Mesodermal cell (in vitro differentiated cells): ENCODE data around the gene TES.
"Not testable (repeated sequence)": the region's sequence is repeated elsewhere in the genome, so short reads cannot be mapped to it uniquely, and the experiment has no call there.

Source experiments
- H3K27ac ChIP-seq: 2 replicates; pipeline ENCODE4 v1.7.0; 2013; ENCODE audit warnings: mild to moderate bottlenecking, low read depth, low read length, moderate library complexity; ENCODE audit not compliant: severe bottlenecking
- H3K36me3 ChIP-seq: 2 replicates; pipeline ENCODE4 v1.7.1; 2013; ENCODE audit warnings: mild to moderate bottlenecking, low read length, moderate library complexity; ENCODE audit not compliant: control insufficient read depth, insufficient read depth
- H3K4me1 ChIP-seq: one replicate; pipeline ENCODE4 v1.7.1; 2013; ENCODE audit warnings: mild to moderate bottlenecking, low read length; ENCODE audit not compliant: insufficient read depth, control insufficient read depth, poor library complexity, severe bottlenecking
- H3K4me3 ChIP-seq: 2 replicates; pipeline ENCODE4 v1.7.0; 2013; ENCODE audit warnings: low read length, control low read depth, mild to moderate bottlenecking; ENCODE audit not compliant: insufficient read depth, poor library complexity, severe bottlenecking; ENCODE audit errors: extremely low read depth
- H3K9me3 ChIP-seq: 2 replicates; pipeline ENCODE4 v1.7.1; 2013; ENCODE audit warnings: mild to moderate bottlenecking, low read length, moderate library complexity; ENCODE audit not compliant: control insufficient read depth
- WGBS, 2 experiments: methylation state at CpG; one replicate each; pipeline ENCODE4 v1.1.5; 2013; ENCODE audit warnings: missing lambda C conversion rate in 2 of 2; ENCODE audit not compliant: insufficient coverage in 2 of 2; 5-methylcytosine and 5-hydroxymethylcytosine counted together

Gene TES

GRCh38 chr7:116172353-116172752, 38.0 kb upstream of the TES start:
- Histone ChIP-seq H3K4me3 (no peak overlapping the region), H3K4me1 (peaks cover 7% of the 10 kb centered on the region), H3K27ac (no peak overlapping the region), H3K36me3 (no peaks in the 10 kb centered on the region), H3K9me3 (peaks cover 6% of the 10 kb centered on the region)

DNA sequence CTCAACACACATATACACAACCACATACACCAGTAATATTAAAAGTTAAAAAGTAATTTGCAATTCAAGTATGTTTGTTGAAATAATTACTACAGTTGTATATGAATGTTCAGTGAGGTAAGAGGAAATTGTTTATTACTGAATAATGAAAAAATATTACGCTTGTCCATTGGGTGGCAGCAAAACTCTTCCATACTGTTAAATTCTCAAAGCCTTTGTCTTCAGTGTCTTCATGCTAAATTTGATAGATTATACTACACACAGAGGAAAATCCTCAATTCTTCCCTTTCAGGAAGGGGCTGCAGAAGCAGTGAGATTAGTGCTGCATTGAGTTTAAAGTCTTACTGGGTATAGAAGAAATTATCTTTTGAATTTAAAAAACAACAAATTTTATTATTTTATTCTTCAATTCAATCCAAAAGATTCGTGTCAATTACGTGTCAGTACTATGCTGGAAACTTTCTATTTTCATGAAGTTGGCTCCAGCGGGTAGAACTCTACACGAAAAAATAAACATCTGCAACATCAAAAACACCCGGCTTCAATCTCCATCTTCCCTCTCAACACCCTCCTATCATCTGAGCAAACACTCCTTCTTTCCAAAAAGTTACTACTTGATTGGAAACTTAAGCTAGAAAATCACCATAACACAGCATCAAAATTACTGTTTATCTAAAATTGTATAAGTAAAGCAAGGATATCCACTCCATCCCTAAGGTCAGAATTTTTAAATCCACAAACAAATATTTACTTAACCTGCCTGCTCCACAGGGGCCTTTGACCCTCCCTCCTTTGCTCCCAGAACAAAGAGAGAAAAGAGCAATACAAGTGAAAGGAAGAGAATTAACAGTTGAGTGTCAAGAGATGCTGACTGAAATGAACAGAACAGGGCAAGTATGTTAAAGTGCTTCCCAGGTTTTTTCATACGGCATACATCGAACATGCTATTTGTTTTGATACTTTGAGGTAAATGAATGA, 37.0 kb upstream of the TES start:
- H3K4me1 ChIP-seq: peaks cover 7% of the 10 kb centered on the region
- peaks cover 6% of the 10 kb centered on the region for H3K9me3 ChIP-seq
- H3K4me3 ChIP-seq: no peak overlapping the region
- no peak overlapping the region for H3K27ac ChIP-seq
- WGBS, 2 experiments: 63 to 70% methylated on average over 6 to 7 of the region's 8 CpGs
- H3K36me3 ChIP-seq: no peaks in the 10 kb centered on the region

DNA sequence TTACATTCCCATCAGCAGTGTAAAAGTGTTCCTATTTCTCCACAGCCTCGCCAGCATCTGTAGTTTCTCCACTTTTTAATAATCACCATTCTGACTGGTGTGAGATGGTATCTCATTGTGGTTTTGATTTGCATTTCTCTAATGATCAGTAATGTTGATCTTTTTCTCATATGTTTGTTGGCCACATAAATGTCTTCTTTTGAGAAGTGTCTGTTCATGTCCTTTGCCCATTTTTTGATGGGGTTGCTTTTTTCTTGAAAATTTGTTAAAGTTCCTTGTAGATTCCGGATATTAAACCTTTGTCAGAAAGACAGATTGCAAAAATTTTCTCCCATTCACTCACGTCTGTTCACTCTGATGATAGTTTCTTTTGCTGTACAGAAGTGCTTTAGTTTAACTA, 35.2 kb upstream of the TES start:
- no CpG with 5 or more reads among the region's 3 CpGs for WGBS, 2 experiments
- not testable (repeated sequence) for H3K9me3 ChIP-seq, H3K4me3 ChIP-seq, H3K27ac ChIP-seq, H3K36me3 ChIP-seq, H3K4me1 ChIP-seq

GRCh38 chr7:116176226-116176625, 34.1 kb upstream of the TES start:
- Histone ChIP-seq H3K4me3 (no peak overlapping the region), H3K36me3 (no peaks in the 10 kb centered on the region), H3K9me3 (peaks cover 6% of the 10 kb centered on the region), H3K4me1 (no peaks in the 10 kb centered on the region), H3K27ac (no peak overlapping the region)
- WGBS, 2 experiments: 83 to 100% methylated on average over 2 of the region's 2 CpGs

- WGBS, 2 experiments: 33 to 43% methylated on average over 1 to 2 of the region's 3 CpGs
These were observed 33.3 kb upstream of the TES start for GRCh38 chr7:116177009-116177408.

DNA sequence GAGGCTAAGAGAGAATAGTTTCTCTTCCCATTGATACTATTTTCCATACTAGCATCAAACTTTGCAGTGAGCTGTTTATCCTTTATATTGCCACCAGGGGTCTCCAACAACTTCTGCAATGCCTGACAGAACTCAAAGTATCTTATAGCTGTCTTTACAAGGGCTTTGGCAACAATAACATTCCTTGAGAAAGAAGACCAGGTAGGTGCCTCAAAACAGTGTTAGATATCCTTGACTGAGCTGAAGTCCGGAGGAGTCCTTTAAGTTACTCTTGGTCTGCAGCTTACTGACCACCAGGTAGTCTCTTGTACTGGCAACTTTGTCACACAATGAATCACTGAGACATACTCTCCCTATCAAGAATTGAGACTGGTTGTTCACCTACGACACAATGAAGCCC, 30.0 kb upstream of the TES start:
- H3K4me1 ChIP-seq: no peaks in the 10 kb centered on the region
- no peaks in the 10 kb centered on the region for H3K9me3 ChIP-seq
- H3K4me3 ChIP-seq: no peak overlapping the region
- WGBS, 2 experiments: 57 to 73% methylated on average over 1 of the region's 2 CpGs
- no peak overlapping the region for H3K27ac ChIP-seq
- H3K36me3 ChIP-seq: no peaks in the 10 kb centered on the region

More at GRCh38 chr7:116177009-116177408, 33.3 kb upstream of the TES start:
- no peaks in the 10 kb centered on the region for H3K36me3 ChIP-seq
- no peak overlapping the region for H3K4me3 ChIP-seq
- H3K4me1 ChIP-seq: no peaks in the 10 kb centered on the region
- H3K27ac ChIP-seq: no peak overlapping the region
- peaks cover 6% of the 10 kb centered on the region for H3K9me3 ChIP-seq

GRCh38 chr7:116182023-116182422, 28.3 kb upstream of the TES start:
- no peaks in the 10 kb centered on the region for H3K9me3 ChIP-seq

DNA sequence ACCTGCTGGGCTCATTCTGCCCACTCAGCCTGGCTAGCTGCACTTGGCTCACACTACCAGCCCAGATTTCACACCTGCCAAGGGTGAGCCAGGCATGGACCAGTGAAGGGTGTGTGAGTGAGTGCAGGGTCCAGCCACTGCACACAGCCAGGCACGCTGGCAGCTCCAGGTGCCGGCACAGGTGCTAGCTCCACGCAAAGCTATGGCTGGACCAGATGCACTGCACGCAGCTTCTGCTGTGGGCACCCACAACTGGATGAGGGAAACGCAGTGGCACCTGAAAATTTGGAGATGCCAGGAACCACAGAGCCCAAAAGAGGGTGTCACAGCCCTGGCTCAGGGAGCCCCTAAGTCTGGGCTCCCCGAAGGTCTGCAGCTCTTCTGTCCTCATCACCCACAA, 24.9 kb upstream of the TES start:
- H3K36me3 ChIP-seq: no peaks in the 10 kb centered on the region
- H3K9me3 ChIP-seq: peaks cover 8% of the 10 kb centered on the region
- 71 to 95% methylated on average over 4 to 5 of the region's 6 CpGs for WGBS, 2 experiments
- no peak overlapping the region for H3K4me3 ChIP-seq
- H3K4me1 ChIP-seq: no peaks in the 10 kb centered on the region
- no peak overlapping the region for H3K27ac ChIP-seq

More at GRCh38 chr7:116182023-116182422, 28.3 kb upstream of the TES start:
- WGBS, 2 experiments: 96% methylated on average over 10 to 29 of the region's 30 CpGs
- Histone ChIP-seq H3K36me3 (no peaks in the 10 kb centered on the region), H3K4me3 (no peak overlapping the region), H3K27ac (no peak overlapping the region), H3K4me1 (no peaks in the 10 kb centered on the region)

- WGBS, 2 experiments: 74 to 90% methylated on average over 2 to 4 of the region's 6 CpGs
- Histone ChIP-seq H3K4me3 (no peak overlapping the region), H3K4me1 (no peaks in the 10 kb centered on the region), H3K27ac (no peak overlapping the region), H3K9me3 (peaks cover 8% of the 10 kb centered on the region), H3K36me3 (no peaks in the 10 kb centered on the region)
These were observed 24.4 kb upstream of the TES start for GRCh38 chr7:116185956-116186355.

DNA sequence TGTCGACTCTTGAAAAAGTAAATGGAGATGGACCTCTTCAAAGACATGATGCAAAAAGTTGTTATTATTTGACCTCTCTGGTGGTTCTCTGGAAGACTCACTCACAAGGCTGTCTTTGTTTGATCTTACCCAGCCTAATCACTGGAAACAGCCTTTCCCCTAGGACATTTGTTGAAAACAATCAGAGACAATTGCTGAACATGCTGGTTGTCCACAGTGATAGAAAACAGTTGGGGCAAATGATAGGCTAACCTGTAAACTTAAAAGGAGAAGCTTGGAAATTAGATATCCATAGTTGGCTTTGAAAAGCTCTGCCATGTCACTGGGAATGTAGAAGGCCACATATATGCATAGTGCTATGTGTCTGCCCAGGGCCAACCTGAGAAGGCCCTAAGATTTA, 22.9 kb upstream of the TES start:
- WGBS, 2 experiments: 88% methylated on average over 1 of the region's 1 CpG; no CpG with 5 or more reads in 1 of the 2 experiments
- Histone ChIP-seq H3K9me3 (peaks cover 8% of the 10 kb centered on the region), H3K4me3 (no peak overlapping the region), H3K4me1 (no peaks in the 10 kb centered on the region), H3K27ac (no peak overlapping the region), H3K36me3 (no peaks in the 10 kb centered on the region)
